GM21515 (cell line): ENCODE measurements around the gene PSMD2.

Experiments
- ATAC-seq: cut with Tn5 transposase; IDR thresholded peaks from one replicate; pipeline ENCODE4 v1.9.1; 2021; ENCODE audit not compliant: unreplicated experiment

Gene PSMD2

GRCh38 chr3:184315871-184316661, 17.0 kb downstream of the PSMD2 start:
- ATAC-seq: no peak

DNA sequence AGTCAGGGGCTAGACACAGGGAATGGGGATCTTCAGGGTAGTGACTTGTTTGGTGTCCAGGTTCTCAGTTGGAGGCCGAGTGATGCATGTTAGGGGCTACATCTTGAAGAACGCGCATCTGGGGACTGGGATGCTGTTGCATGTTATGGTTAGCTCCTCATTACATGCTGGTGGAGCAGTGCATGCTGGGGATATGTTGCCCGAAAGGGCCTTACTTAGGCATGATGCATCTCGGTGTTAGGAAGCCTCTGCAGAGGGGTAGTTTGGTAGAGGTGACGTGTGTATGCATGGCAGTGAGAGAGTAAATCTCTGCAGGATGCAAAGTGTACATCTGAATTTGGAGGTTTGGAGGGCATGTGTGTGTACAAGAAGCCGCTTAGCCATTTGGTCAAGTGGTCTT, 17.8 kb downstream of the PSMD2 start:
- no peak for ATAC-seq

- no peak for ATAC-seq
Observed at GRCh38 chr3:184317201-184317600, 18.2 kb downstream of the PSMD2 start.

DNA sequence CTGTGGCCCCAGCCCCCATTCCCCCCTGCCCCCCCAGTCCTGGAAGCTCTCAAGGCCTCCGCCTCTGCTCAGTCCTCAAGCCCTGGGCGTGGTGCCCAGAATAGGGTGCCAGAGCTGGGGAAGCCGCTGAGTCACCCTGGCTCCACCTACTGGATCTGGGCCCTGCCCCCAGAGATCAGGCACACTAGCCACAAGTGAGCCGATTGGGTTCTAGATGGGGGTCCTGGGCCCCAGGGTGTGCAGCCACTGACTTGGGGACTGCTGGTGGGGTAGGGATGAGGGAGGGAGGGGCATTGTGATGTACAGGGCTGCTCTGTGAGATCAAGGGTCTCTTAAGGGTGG, 21.0 kb downstream of the PSMD2 start:
- ATAC-seq: no peak

- no peak for ATAC-seq
Observed at GRCh38 chr3:184321666-184322065, 22.6 kb downstream of the PSMD2 start.

GRCh38 chr3:184322731-184323487, 23.9 kb downstream of the PSMD2 start:
- ATAC-seq: no peak

DNA sequence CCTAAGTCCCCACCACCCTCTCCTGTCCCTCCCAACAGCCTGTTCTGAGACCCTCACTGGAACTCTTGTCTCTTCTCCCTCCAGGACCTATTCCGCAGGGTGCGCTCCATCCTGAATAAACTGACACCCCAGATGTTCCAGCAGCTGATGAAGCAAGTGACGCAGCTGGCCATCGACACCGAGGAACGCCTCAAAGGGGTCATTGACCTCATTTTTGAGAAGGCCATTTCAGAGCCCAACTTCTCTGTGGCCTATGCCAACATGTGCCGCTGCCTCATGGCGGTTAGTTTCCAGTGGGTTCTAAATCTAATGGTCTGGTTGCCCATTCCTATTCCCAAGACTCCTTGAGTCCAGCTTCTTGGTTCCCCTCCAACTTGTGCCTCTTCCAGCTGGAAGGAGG, 24.7 kb downstream of the PSMD2 start:
- no peak for ATAC-seq

- no peak for ATAC-seq
Observed at GRCh38 chr3:184325269-184325668, 26.2 kb downstream of the PSMD2 start.

- no peak for ATAC-seq
Observed at GRCh38 chr3:184325715-184326369, 26.8 kb downstream of the PSMD2 start.

- no peak for ATAC-seq
Observed at GRCh38 chr3:184327171-184327570, 28.1 kb downstream of the PSMD2 start.

GRCh38 chr3:184328516-184328915, 29.5 kb downstream of the PSMD2 start:
- ATAC-seq: no peak

GRCh38 chr3:184332370-184333090, 33.5 kb downstream of the PSMD2 start:
- ATAC-seq: no peak

DNA sequence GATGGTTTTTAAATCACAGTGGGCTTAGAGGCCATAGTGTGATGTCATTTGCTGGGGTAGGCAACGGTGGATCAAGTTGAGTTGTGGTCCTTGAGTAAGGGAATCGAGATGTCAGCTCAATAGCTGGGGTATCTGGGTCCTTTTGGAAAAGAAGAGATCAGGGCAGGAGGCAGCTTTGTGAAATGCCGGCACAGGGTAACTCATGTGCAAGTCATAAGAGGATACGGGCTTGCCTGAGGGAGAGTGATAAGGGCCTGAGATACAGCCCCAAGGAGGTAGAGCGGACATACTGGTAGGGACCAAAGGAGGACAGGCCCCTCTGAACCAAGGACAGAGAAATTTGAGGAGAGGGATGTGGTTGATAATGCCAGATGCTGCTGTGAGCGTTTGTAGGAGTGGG, 34.1 kb downstream of the PSMD2 start:
- no peak for ATAC-seq

DNA sequence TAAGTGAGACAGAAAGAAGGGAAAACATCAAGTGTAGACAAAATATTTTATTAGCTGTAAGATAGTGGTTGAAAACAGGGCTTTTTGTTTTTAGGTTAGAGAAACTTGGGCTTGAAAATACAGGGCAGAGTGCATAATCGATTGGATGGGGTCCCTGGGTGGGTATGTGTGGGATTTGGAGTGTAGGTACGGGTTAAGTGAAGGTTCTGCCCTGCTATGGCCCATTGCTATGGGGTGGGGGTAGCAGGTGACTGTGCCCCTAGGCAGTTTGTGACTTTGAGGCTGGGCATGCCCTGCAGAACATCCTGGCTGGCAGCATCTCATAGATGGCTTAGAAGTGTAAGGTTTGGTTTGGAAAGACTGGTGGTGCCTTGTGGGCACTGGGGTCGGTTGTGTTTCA, 34.7 kb downstream of the PSMD2 start:
- ATAC-seq: no peak

GRCh38 chr3:184334470-184335158, 35.6 kb downstream of the PSMD2 start:
- ATAC-seq: no peak

- peak; percentile 4 for ATAC-seq
Observed at GRCh38 chr3:184335291-184335660, 36.2 kb downstream of the PSMD2 start.

- ATAC-seq: peak; percentile 84
Observed at GRCh38 chr3:184335661-184336546, 36.9 kb downstream of the PSMD2 start.

DNA sequence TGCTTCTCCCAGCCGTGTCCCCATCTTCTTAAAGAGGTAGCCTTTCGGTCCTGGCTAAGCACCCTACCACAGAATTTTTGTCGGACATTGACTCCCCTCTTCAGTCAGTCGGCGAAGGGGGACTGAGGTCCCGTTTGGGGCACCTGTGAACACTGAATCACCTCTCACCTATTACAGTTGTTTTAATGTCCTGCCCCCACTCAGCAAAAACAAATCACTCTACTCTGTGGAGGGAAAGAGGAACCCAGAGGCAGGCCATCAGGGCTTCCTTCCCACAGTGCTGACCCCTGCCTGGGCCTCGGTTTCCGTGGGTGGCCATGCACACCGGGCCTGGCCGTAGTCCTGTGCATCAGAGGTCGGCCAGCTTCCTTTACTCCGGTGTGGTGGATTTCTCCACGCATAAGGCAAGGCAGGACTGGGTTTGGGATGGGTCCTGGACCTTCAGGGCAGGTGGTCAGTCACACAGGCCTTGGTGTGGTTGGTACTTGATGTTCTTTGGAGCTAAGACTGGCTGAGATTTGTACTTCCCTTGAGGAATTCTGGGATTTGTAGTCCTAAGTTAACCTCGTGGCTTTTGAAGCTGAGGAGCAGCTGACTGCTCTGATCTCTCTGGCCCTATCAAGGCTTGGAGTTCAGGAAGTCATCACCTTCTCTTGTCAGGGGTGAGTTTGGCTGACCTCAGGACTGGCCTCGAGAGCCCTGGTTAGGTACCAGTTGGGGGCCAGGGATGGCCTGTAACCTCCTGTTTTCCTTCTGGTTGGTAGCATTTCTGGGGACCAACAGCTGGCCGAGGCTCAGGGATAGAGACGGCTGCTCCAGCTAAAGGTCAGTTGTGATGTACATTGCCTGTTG, 37.7 kb downstream of the PSMD2 start:
- ATAC-seq: no peak

DNA sequence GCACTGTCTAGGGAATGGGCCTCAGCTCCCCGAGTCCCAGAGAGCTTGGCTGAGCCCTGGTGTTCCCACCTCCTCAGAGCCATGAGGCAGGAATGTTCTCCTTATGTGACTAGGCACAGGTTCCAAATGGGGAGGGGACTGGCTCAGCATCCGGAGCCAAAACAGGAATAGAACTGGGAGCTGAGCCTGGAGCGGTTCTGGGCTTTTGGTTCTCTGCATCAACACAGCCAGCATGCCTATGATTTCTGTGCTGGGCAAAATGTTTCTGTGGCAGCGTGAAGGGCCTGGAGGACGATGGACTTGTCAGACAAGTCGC, 38.3 kb downstream of the PSMD2 start, which contains the start of gene FAM131A:
Gene FAM131A (plus strand): TSS at position 202 of the 316 bp plus-strand sequence. CDS start 31 bp downstream, at position 233.
- no peak for ATAC-seq
